NCI-H82 (cell line): Measurements from ENCODE around the gene RBMY1J.
"Not testable (repeated sequence)": the region's sequence is repeated elsewhere in the genome, so short reads cannot be mapped to it uniquely, and the experiment has no call there.

Experiments
- DNase-seq: peaks from one replicate; lab custom pipeline; 2025; lab: John Stamatoyannopoulos, UW

Gene RBMY1J

GRCh38 chrY:22403110-22403509, at the start of gene RBMY1J:
RBMY1J (plus strand) TSS chrY:22403410; CDS start chrY:22405448, 2,038 bp downstream.
- not testable (repeated sequence) for DNase-seq

- DNase-seq = no peak
Measured at GRCh38 chrY:22367416-22367815, 35.8 kb upstream of the RBMY1J start.

DNA sequence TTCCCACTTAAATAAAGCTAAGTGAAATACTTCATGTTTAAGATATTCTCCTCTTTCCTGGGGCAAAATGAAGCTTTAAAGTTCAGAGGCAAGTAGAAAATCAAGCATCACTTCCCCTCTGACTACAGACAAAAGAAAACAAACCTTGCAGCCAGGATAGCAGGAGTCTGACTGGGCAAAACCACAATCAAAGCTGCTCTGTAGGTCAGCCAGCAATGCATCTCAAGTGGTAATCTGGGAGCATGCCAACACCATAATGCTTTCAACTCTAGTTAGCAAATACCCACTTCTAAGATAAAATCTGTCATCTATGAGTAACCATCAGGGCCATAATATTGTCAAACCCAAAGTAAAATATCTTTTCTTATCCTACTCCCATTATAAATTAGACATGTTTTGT, 32.6 kb upstream of the RBMY1J start:
- no peak for DNase-seq

DNA sequence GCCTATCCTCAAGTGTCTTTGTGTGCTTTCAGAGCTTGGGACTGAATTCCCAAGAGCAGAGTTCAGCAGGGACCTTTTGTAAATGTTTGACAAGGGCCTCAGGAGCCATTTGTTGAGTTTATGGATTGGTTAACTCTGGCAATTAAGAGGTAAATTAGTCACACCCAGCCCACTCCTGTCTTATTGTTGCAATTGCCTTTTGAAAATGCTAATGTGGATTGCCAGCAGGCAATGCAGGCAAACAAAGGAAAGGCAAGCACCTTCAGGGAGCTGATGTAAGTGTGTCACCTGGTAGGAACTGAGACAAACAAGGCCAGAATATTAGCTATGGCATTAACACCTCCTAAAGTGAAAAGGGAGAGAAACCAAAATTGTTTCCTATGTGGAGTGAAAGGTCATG, 29.7 kb upstream of the RBMY1J start:
- DNase-seq = no peak

- not testable (repeated sequence) for DNase-seq
Measured at GRCh38 chrY:22444718-22445396, 41.6 kb downstream of the RBMY1J start.

DNA sequence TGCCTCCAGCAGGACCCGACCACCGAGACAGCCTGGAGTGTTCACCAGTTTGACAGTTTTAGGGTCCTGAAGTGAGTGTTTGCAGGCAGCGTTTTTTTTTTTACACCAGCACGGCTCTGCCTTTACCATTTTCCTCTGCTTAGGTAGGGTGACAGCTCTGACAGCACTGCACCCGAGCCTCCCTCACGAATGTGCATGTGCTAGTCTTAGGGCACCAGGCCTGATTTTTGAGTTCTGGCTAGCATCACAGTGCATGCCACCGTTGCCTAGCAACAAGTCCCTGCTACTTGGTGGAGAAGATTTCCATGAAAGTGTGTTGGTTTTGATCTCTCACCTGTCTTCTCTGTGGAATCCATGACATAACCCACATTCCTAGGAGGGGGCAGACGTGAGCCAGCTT, 52.3 kb downstream of the RBMY1J start:
- not testable (repeated sequence) for DNase-seq

GRCh38 chrY:22461962-22462361, 58.8 kb downstream of the RBMY1J start:
- DNase-seq = not testable (repeated sequence)
